ENCODE data around the gene NRXN3. TPM values are rescaled to one million over a fixed set of nuclear protein-coding genes. Genes with fewer than 3 reads are reported as not detected.

NRXN3 gene
- total RNA-seq, 1 experiment from 2014 or later: not detected

- Histone ChIP-seq H3K9ac (ENCODE audit: low read length) (no peak overlapping the region), H3K79me2 (ENCODE audit: insufficient read depth, low read length) (no peaks in the 10 kb centered on the region), H3K4me2 (ENCODE audit: low read length) (no peak overlapping the region), H2AFZ (ENCODE audit: low read depth, low read length, poor library complexity, severe bottlenecking) (no peak overlapping the region), H3K9me3 (ENCODE audit: control insufficient read depth in 1 of 2, insufficient read depth in 1 of 2, low read depth in 1 of 2, low read length in 2 of 2) (no peaks in the 10 kb centered on the region; a peak in 1 of 4 replicates), H3K27ac (ENCODE audit: low read depth, low read length) (no peak overlapping the region), H3K27me3 (ENCODE audit: insufficient read depth, low read length) (no peaks in the 10 kb centered on the region; the same call in 1 of the 2 replicates), H4K20me1 (ENCODE audit: insufficient read depth) (no peaks in the 10 kb centered on the region), H3K4me3 (replicated peaks in 1 of 2; ENCODE audit: low read depth in 1 of 2, low read length in 2 of 2) (no peak overlapping the region), H3K4me1 (ENCODE audit: control insufficient read depth in 1 of 2, insufficient read depth in 2 of 2, low read length in 2 of 2) (no peaks in the 10 kb centered on the region; a peak in 1 of 4 replicates), H3K9me2 (ENCODE audit: insufficient read depth) (no peaks in the 10 kb centered on the region), H3K36me3 (ENCODE audit: control insufficient read depth in 1 of 2, insufficient read depth in 2 of 2, low read length in 2 of 2) (no peaks in the 10 kb centered on the region)
- no peak for DNase-seq (ENCODE audit: low read depth, low spot score)
- ATAC-seq: no peak
- intact Hi-C loops (cut with micrococcal nuclease): no loop called here
- POLR2A ChIA-PET: no interaction called here
- TF ChIP-seq EZH2phosphoT487 (IDR thresholded peaks at IDR 0.05; ENCODE audit: borderline replicate concordance) (no peak), SRF (IDR thresholded peaks at IDR 0.05; ENCODE audit: low read depth) (no peak), ZFX (IDR thresholded peaks at IDR 0.05) (no peak), CBX3 (IDR thresholded peaks at IDR 0.05; ENCODE audit: low read depth) (no peak), EZH2 (IDR thresholded peaks at IDR 0.05) (no peak), ELF1 (IDR thresholded peaks at IDR 0.05; ENCODE audit: borderline replicate concordance, low read depth) (no peak), ZNF274 (IDR thresholded peaks at IDR 0.05; ENCODE audit: low read depth, low read length) (no peak), CTCF (IDR thresholded peaks at IDR 0.05 in 2 of 3, conservative IDR thresholded peaks at IDR 0.05 in 1 of 3; ENCODE audit: borderline replicate concordance in 1 of 3, insufficient read depth in 1 of 3, low read depth in 2 of 3, low read length in 2 of 3) (no peak), RAD21 (IDR thresholded peaks at IDR 0.05; ENCODE audit: low read depth) (no peak)
- RAD21 ChIA-PET (ENCODE audit: low non-redundant PET in 1 of 2, low total read pairs in 2 of 2, uncharacterized antibody in 2 of 2, unreplicated experiment in 2 of 2): no interaction called here
- no TSS peak for BruUV-seq (replicated peaks)
- CTCF ChIA-PET: no interaction called here
Measured at GRCh38 chr14:78610994-78611393, 440.8 kb downstream of the NRXN3 start.

All from HCT116 (cell line).